Astrocyte (in vitro differentiated cells and primary cell): ENCODE measurements around the gene ZC3H7A. TPM values are rescaled to one million over a fixed set of nuclear protein-coding genes. Genes with fewer than 3 reads are reported as not detected.

Experiments
- DNase-seq: peaks from one replicate; pipeline ENCODE4 v3.0.0-alpha.2; 2010; ENCODE audit warnings: low read depth
- FAIRE-seq: peaks from 2 replicates; lab custom pipeline; 2011; peaks lifted over from hg19 to GRCh38; lab: Jason Lieb, UNC
- H2AFZ ChIP-seq: 2 replicates; pipeline ENCODE4 v1.6.0; 2012; ENCODE audit warnings: low read depth, low read length, inconsistent platforms
- H3K27ac ChIP-seq: 2 replicates; pipeline ENCODE4 v1.5.1; 2011; ENCODE audit warnings: low read depth, low read length, inconsistent platforms
- H3K27me3 ChIP-seq: 2 replicates; pipeline ENCODE4 v1.6.0; 2011; ENCODE audit warnings: low read length, inconsistent platforms; ENCODE audit not compliant: insufficient read depth
- H3K36me3 ChIP-seq: 2 replicates; pipeline ENCODE4 v1.5.1; 2011; ENCODE audit warnings: low read length, inconsistent platforms; ENCODE audit not compliant: insufficient read depth
- H3K4me1 ChIP-seq: 2 replicates; pipeline ENCODE4 v1.5.1; 2011; ENCODE audit warnings: low read length, inconsistent platforms; ENCODE audit not compliant: insufficient read depth
- H3K4me2 ChIP-seq: 2 replicates; pipeline ENCODE4 v1.6.0; 2012; ENCODE audit warnings: low read length, inconsistent platforms
- H3K4me3 ChIP-seq: 2 replicates; pipeline ENCODE4 v1.5.1; 2011; ENCODE audit warnings: low read depth, mild to moderate bottlenecking, low read length, inconsistent platforms; ENCODE audit not compliant: insufficient read depth
- H3K79me2 ChIP-seq: 2 replicates; pipeline ENCODE4 v1.6.0; 2012; ENCODE audit warnings: mild to moderate bottlenecking, low read length, inconsistent platforms; ENCODE audit not compliant: insufficient read depth
- H3K9ac ChIP-seq: 2 replicates; pipeline ENCODE4 v1.6.0; 2012; ENCODE audit warnings: mild to moderate bottlenecking, low read length, inconsistent platforms
- H3K9me3 ChIP-seq: 2 replicates; pipeline ENCODE4 v1.5.1; 2012; ENCODE audit warnings: low read depth, mild to moderate bottlenecking, low read length, inconsistent platforms; ENCODE audit not compliant: insufficient read depth
- H4K20me1 ChIP-seq: 2 replicates; pipeline ENCODE4 v1.6.0; 2012; ENCODE audit warnings: low read length, inconsistent platforms; ENCODE audit not compliant: insufficient read depth
- H3K27ac Mint-ChIP-seq: one replicate; pipeline ENCODE4 v1.8.0; 2021; ENCODE audit warnings: mild to moderate bottlenecking, mixed read lengths; ENCODE audit not compliant: unreplicated experiment
- H3K27me3 Mint-ChIP-seq: one replicate; pipeline ENCODE4 v1.8.0; 2021; ENCODE audit warnings: low read depth, mixed read lengths; ENCODE audit not compliant: unreplicated experiment
- H3K36me3 Mint-ChIP-seq: one replicate; pipeline ENCODE4 v1.8.0; 2021; ENCODE audit warnings: low read depth, mixed read lengths; ENCODE audit not compliant: unreplicated experiment
- H3K4me1 Mint-ChIP-seq: one replicate; pipeline ENCODE4 v1.8.0; 2021; ENCODE audit warnings: low read depth, mixed read lengths; ENCODE audit not compliant: unreplicated experiment
- H3K4me3 Mint-ChIP-seq: one replicate; pipeline ENCODE4 v1.8.0; 2021; ENCODE audit warnings: mild to moderate bottlenecking, moderate library complexity, mixed read lengths; ENCODE audit not compliant: unreplicated experiment
- H3K9me3 Mint-ChIP-seq: one replicate; pipeline ENCODE4 v1.8.0; 2021; ENCODE audit warnings: mild to moderate bottlenecking, mixed read lengths; ENCODE audit not compliant: unreplicated experiment
- CTCF ChIP-seq: IDR thresholded peaks from 2 replicates; pipeline ENCODE4 v1.5.1; 2011; ENCODE audit warnings: low read depth, mild to moderate bottlenecking, inconsistent platforms, low read length, moderate library complexity; ENCODE audit not compliant: insufficient read depth
- EZH2 ChIP-seq: IDR thresholded peaks from 2 replicates; pipeline ENCODE4 v1.6.1; 2012; ENCODE audit warnings: mild to moderate bottlenecking, low read length, inconsistent platforms; ENCODE audit not compliant: insufficient read depth
- total RNA-seq: library from RNA; stranded (reverse); gene quantifications from 2 replicates; pipeline ENCODE4 v1.2.1, GENCODE V29; 2021

Gene ZC3H7A
- total RNA-seq, 1 donor from 2014 or later = 68.7 TPM

- H2AFZ ChIP-seq = no peak overlapping the region
- DNase-seq (no peak), FAIRE-seq (no peak)
- H3K4me2 ChIP-seq = no peak overlapping the region
- peaks cover 5% of the 10 kb centered on the region for H3K79me2 ChIP-seq
- peaks cover 43% of the 10 kb centered on the region for H4K20me1 ChIP-seq
- no peak overlapping the region for H3K4me3 Mint-ChIP-seq
- H3K4me1 Mint-ChIP-seq = peaks cover 16% of the 10 kb centered on the region
- H3K27ac ChIP-seq = no peak overlapping the region
- peaks cover 15% of the 10 kb centered on the region for H3K4me1 ChIP-seq
- no peak overlapping the region for H3K4me3 ChIP-seq
- H3K27me3 Mint-ChIP-seq = no peaks in the 10 kb centered on the region
- H3K36me3 ChIP-seq = peaks cover 49% of the 10 kb centered on the region
- H3K9me3 ChIP-seq = no peaks in the 10 kb centered on the region
- no peaks in the 10 kb centered on the region for H3K27me3 ChIP-seq
- H3K27ac Mint-ChIP-seq = no peak overlapping the region
- H3K36me3 Mint-ChIP-seq = peaks cover 19% of the 10 kb centered on the region
- no peak overlapping the region for H3K9ac ChIP-seq
- H3K9me3 Mint-ChIP-seq = no peaks in the 10 kb centered on the region
- TF ChIP-seq EZH2 = no peak
- TF ChIP-seq CTCF = no peak
Observed at GRCh38 chr16:11756248-11756647, 40.8 kb downstream of the ZC3H7A start.

- peaks cover 5% of the 10 kb centered on the region for H3K79me2 ChIP-seq
- H2AFZ ChIP-seq = no peak overlapping the region
- no peak overlapping the region for H3K9ac ChIP-seq
- peaks cover 47% of the 10 kb centered on the region for H3K36me3 ChIP-seq
- H3K27ac ChIP-seq = no peak overlapping the region
- H3K4me3 Mint-ChIP-seq = peak overlapping the region; percentile 11
- H3K27me3 Mint-ChIP-seq = no peaks in the 10 kb centered on the region
- H3K4me3 ChIP-seq = no peak overlapping the region
- H3K36me3 Mint-ChIP-seq = peaks cover 23% of the 10 kb centered on the region
- peak overlapping the region; percentile 18 for H3K27ac Mint-ChIP-seq
- no peak overlapping the region for H3K4me2 ChIP-seq
- peaks cover 38% of the 10 kb centered on the region for H4K20me1 ChIP-seq
- TF ChIP-seq CTCF (no peak), EZH2 (no peak)
- H3K9me3 Mint-ChIP-seq = no peaks in the 10 kb centered on the region
- no peaks in the 10 kb centered on the region for H3K27me3 ChIP-seq
- peaks cover 15% of the 10 kb centered on the region for H3K4me1 ChIP-seq
- no peak for DNase-seq
- H3K4me1 Mint-ChIP-seq = peaks cover 16% of the 10 kb centered on the region
- no peaks in the 10 kb centered on the region for H3K9me3 ChIP-seq
- FAIRE-seq = no peak
Observed at GRCh38 chr16:11755022-11755760, 41.9 kb downstream of the ZC3H7A start.

- H3K27ac Mint-ChIP-seq = no peak overlapping the region
- Histone ChIP-seq H3K4me1 (peaks cover 10% of the 10 kb centered on the region), H3K4me2 (no peak overlapping the region), H3K27me3 (no peaks in the 10 kb centered on the region), H4K20me1 (peaks cover 21% of the 10 kb centered on the region), H3K9ac (no peak overlapping the region), H3K79me2 (peaks cover 5% of the 10 kb centered on the region), H3K4me3 (no peak overlapping the region), H3K36me3 (peaks cover 49% of the 10 kb centered on the region), H3K27ac (no peak overlapping the region), H3K9me3 (no peaks in the 10 kb centered on the region), H2AFZ (no peak overlapping the region)
- H3K9me3 Mint-ChIP-seq = no peaks in the 10 kb centered on the region
- H3K4me1 Mint-ChIP-seq = peaks cover 10% of the 10 kb centered on the region
- no peaks in the 10 kb centered on the region for H3K27me3 Mint-ChIP-seq
- no peak for FAIRE-seq
- no peak overlapping the region for H3K4me3 Mint-ChIP-seq
- no peak for DNase-seq
- TF ChIP-seq CTCF (no peak), EZH2 (no peak)
- H3K36me3 Mint-ChIP-seq = peaks cover 27% of the 10 kb centered on the region
Observed at GRCh38 chr16:11752856-11753255, 44.2 kb downstream of the ZC3H7A start.
